WERI-Rb-1 (cell line): ENCODE data around the gene EXPH5.

ENCODE experiments used
- DNase-seq: peaks from one replicate; pipeline ENCODE4 v3.0.0-alpha.2; 2020
- H3K27ac ChIP-seq: fragments of 250-450 bp; sonication (Bioruptor Pico); 2 replicates; pipeline ENCODE4 v1.5.1; 2020; ENCODE audit warnings: mild to moderate bottlenecking, moderate library complexity
- H3K27me3 ChIP-seq: fragments of 250-450 bp; sonication (Bioruptor Pico); 2 replicates; pipeline ENCODE4 v1.5.1; 2021; ENCODE audit warnings: mild to moderate bottlenecking, low read depth, moderate library complexity; ENCODE audit not compliant: insufficient read depth, severe bottlenecking
- H3K36me3 ChIP-seq: fragments of 250-450 bp; sonication (Bioruptor Pico); 2 replicates; pipeline ENCODE4 v1.5.1; 2020; ENCODE audit warnings: mild to moderate bottlenecking, moderate library complexity
- H3K4me3 ChIP-seq: 2 replicates; pipeline ENCODE4 v1.5.1; 2011; ENCODE audit warnings: low read depth, mild to moderate bottlenecking, control low read depth, low read length
- H3K9me3 ChIP-seq: fragments of 250-450 bp; sonication (Bioruptor Pico); 2 replicates; pipeline ENCODE4 v1.5.1; 2021; ENCODE audit warnings: mild to moderate bottlenecking, moderate library complexity; ENCODE audit not compliant: severe bottlenecking
- TF ChIP-seq, protein P1 (sequence below): IDR thresholded peaks from 2 replicates; pipeline ENCODE4 v1.5.1; 2011; ENCODE audit warnings: low read depth, mild to moderate bottlenecking, control low read depth, inconsistent platforms, low read length

Gene EXPH5

DNA sequence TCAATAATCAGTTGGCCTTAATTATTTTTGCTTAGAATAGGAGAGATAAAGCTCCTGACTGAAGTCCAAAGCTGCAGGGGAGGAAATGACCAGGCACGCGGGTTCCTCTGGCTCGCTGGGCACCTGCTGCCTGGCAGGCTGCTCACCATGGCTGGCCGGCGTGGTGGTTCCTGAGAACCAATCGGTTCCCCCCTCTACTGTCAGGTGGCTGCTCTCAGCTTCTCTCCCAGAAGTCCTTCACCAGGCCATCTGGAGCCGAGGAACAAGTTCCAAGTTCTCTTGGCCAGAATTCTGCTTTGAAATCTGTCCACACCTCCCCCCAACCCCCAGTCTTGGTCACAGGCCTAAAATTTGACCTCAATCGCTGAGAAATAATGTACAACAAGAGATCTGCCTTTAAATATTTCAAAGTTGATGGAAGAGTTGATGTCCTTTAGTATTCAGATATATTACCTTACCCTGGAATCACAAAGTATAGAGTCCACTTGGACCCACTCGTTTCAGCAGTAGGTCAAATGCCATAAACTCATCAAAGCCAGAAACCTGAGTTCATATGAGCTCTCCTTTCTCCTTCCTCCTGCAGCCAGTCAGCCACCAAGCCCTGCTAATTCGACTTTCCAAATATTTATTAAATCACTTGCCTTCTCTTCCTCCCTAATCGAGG, 25.2 kb downstream of the EXPH5 start:
- H3K27ac ChIP-seq, result no peak overlapping the region
- H3K36me3 ChIP-seq, result no peaks in the 10 kb centered on the region
- TF ChIP-seq, protein P1, sequence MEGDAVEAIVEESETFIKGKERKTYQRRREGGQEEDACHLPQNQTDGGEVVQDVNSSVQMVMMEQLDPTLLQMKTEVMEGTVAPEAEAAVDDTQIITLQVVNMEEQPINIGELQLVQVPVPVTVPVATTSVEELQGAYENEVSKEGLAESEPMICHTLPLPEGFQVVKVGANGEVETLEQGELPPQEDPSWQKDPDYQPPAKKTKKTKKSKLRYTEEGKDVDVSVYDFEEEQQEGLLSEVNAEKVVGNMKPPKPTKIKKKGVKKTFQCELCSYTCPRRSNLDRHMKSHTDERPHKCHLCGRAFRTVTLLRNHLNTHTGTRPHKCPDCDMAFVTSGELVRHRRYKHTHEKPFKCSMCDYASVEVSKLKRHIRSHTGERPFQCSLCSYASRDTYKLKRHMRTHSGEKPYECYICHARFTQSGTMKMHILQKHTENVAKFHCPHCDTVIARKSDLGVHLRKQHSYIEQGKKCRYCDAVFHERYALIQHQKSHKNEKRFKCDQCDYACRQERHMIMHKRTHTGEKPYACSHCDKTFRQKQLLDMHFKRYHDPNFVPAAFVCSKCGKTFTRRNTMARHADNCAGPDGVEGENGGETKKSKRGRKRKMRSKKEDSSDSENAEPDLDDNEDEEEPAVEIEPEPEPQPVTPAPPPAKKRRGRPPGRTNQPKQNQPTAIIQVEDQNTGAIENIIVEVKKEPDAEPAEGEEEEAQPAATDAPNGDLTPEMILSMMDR, result no peak
- no peak for DNase-seq
- no peaks in the 10 kb centered on the region for H3K27me3 ChIP-seq
- no peak overlapping the region for H3K4me3 ChIP-seq
- no peaks in the 10 kb centered on the region for H3K9me3 ChIP-seq

DNA sequence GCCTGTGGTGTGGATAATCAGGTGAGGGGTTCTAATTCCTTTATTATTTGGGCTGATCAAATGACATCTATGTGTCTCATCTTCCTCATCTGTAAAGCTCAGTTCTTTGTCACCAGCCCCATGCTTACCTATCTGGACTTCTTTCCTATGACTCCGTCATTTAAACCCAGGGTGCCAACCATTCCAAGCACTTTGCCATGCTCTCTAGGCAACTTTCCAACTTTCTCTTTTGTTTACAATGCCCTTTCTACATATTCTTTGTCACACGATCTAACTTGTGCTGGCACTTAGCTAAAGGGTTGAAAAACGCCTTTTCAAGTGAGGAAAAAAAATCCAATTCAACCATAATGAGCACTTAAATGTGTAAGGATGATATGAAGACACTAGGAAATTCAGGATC, 27.9 kb downstream of the EXPH5 start:
- no peaks in the 10 kb centered on the region for H3K27me3 ChIP-seq
- no peak overlapping the region for H3K27ac ChIP-seq
- no peaks in the 10 kb centered on the region for H3K9me3 ChIP-seq
- H3K36me3 ChIP-seq, result no peaks in the 10 kb centered on the region
- no peak for DNase-seq
- H3K4me3 ChIP-seq, result no peak overlapping the region
- TF ChIP-seq, protein P1, result no peak

DNA sequence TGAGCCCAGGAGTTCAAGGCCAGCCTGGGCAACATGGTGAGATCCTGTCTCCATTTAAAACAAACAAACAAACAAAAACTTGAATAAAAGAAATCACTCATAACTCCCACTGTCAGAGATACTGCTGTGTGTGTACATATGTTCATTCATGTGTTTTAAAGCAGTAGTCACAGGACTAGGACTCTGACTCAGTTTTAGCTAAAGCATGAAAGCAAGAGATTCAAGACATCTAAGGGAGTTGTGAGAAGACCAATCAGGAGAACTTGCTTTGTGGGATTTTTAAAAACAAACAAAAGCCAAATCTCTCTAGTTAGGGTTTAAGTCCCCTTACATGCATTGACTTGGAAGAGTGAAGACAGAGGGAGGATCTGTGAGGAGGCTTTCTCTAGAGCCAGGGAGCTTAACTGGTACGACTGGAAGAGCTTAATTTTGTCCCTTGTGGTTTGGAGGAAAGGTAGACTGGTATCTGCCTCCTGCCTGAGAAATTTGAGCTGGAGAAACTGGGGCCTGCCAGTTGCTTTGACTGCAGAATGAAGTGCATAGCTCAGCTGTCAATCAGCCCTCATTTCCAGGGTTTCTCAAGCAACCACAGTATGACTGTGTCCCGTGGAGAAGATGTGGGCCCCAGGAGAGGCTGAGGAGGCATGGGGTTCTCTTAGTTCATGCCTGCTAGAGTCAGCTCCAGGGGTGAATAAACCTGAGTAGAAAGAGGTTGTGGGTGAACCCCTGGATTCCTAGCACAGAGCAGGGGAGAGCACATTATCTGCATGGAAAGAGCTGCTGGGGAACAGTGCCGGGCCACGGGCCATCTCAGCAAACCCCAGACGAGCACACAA, 30.6 kb downstream of the EXPH5 start:
- Histone ChIP-seq H3K9me3 (no peaks in the 10 kb centered on the region), H3K4me3 (no peak overlapping the region), H3K27ac (no peak overlapping the region), H3K36me3 (no peaks in the 10 kb centered on the region), H3K27me3 (no peaks in the 10 kb centered on the region)
- TF ChIP-seq, protein P1, result no peak
- DNase-seq, result no peak

DNA sequence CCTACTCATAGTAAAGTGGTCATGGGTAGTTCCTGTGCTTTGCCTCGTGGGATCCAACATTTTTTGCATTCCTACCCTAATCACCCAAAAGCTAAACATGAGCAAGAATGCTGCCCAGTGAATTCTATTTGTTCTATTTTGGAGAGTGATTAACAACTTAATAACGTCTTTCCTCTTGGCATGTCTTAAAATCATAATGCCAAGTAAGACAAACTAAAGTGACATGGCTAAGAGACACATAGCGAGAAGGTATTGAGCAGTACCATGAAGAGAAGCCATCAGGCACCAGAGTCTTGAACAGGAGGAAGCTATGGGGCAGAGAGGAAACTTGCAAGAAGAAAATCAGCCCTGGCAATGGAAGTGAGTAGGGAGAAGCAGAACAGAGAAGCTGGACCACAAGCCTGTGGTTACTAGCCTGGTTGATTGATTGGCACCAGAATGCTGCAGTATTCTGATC, 32.0 kb downstream of the EXPH5 start:
- no peak overlapping the region for H3K27ac ChIP-seq
- DNase-seq, result no peak
- no peaks in the 10 kb centered on the region for H3K9me3 ChIP-seq
- no peaks in the 10 kb centered on the region for H3K27me3 ChIP-seq
- TF ChIP-seq, protein P1, result no peak
- H3K4me3 ChIP-seq, result no peak overlapping the region
- no peaks in the 10 kb centered on the region for H3K36me3 ChIP-seq

DNA sequence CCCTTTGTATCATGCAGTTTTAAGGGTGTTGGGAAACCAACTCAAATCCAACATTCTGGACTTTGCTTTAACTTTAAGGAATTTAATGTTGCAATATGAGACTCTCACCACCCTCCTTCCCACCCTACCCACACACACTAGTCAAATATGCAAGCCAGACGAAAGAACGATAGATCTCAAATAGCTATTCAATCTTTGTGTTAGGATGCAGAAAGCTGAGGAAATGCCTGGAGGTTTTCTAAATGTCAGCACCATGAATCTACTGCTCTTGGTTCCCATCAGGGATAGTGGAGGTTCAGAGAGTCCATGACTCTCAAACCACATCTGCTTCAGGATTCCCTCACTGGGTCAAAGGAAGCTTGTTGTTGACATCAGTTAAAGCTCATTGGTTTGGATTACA, 33.7 kb downstream of the EXPH5 start:
- Histone ChIP-seq H3K36me3 (no peaks in the 10 kb centered on the region), H3K9me3 (no peaks in the 10 kb centered on the region), H3K27ac (no peak overlapping the region), H3K27me3 (no peaks in the 10 kb centered on the region), H3K4me3 (no peak overlapping the region)
- DNase-seq, result no peak
- TF ChIP-seq, protein P1, result no peak
